GM23338 (cell line): ENCODE measurements around the gene GIMAP1. TPM values are rescaled to one million over a fixed set of nuclear protein-coding genes. Genes with fewer than 3 reads are reported as not detected.

ENCODE experiments used
- ATAC-seq: fragments of 200-7000 bp; cut with Tn5 transposase; 3 replicates; pipeline ENCODE4 v1.9.1; 2020
- DNase-seq: peaks from one replicate; pipeline ENCODE4 v3.0.0-alpha.2; 2015; ENCODE audit warnings: low spot score
- H2AFZ ChIP-seq: fragments of 200-600 bp; sonication (generic); 2 replicates; pipeline ENCODE4 v1.8.0; 2016; ENCODE audit warnings: antibody characterized with exemption, mild to moderate bottlenecking, moderate library complexity
- H3F3A ChIP-seq: fragments of 200-600 bp; sonication (generic); replicated peaks from 2 replicates; pipeline ENCODE4 v1.8.0; 2017; ENCODE audit warnings: antibody characterized with exemption, mixed run types, low read depth
- H3K27ac ChIP-seq: fragments of 200-600 bp; sonication (generic); 2 replicates; pipeline ENCODE4 v1.6.1; 2016; ENCODE audit warnings: low read depth
- H3K27me3 ChIP-seq: fragments of 200-600 bp; sonication (generic); 2 replicates; pipeline ENCODE4 v1.8.0; 2016; ENCODE audit warnings: mild to moderate bottlenecking, mixed run types, moderate library complexity; ENCODE audit not compliant: insufficient read depth
- H3K36me3 ChIP-seq: fragments of 200-600 bp; sonication (generic); 2 replicates; pipeline ENCODE4 v1.8.0; 2016; ENCODE audit warnings: mild to moderate bottlenecking; ENCODE audit not compliant: insufficient read depth
- H3K4me1 ChIP-seq: fragments of 200-600 bp; sonication (generic); 2 replicates; pipeline ENCODE4 v1.8.0; 2016; ENCODE audit warnings: mild to moderate bottlenecking, moderate library complexity; ENCODE audit not compliant: insufficient read depth
- H3K4me2 ChIP-seq: fragments of 200-600 bp; sonication (generic); 2 replicates; pipeline ENCODE4 v1.7.1; 2017; ENCODE audit warnings: mixed run types
- H3K4me3 ChIP-seq: fragments of 200-600 bp; sonication (generic); 2 replicates; pipeline ENCODE4 v1.6.1; 2016; ENCODE audit warnings: mixed run types
- H3K79me2 ChIP-seq: fragments of 200-600 bp; sonication (generic); replicated peaks from 2 replicates; pipeline ENCODE4 v1.8.0; 2017; ENCODE audit warnings: mild to moderate bottlenecking; ENCODE audit not compliant: insufficient read depth
- H3K9me2 ChIP-seq: fragments of 200-600 bp; sonication (generic); 2 replicates; pipeline ENCODE4 v1.8.0; 2017; ENCODE audit not compliant: insufficient read depth
- H4K20me1 ChIP-seq: fragments of 200-600 bp; sonication (generic); replicated peaks from 2 replicates; pipeline ENCODE4 v1.8.0; 2017; ENCODE audit warnings: mild to moderate bottlenecking; ENCODE audit not compliant: insufficient read depth
- H3K27ac Mint-ChIP-seq: 2 replicates; pipeline ENCODE4 v1.8.0; 2020; ENCODE audit warnings: inconsistent platforms, mild to moderate bottlenecking, moderate library complexity, mixed read lengths
- H3K27me3 Mint-ChIP-seq: 3 replicates; pipeline ENCODE4 v1.8.0; 2022; ENCODE audit warnings: low read depth, mild to moderate bottlenecking, moderate library complexity, mixed read lengths, inconsistent platforms; ENCODE audit not compliant: insufficient read depth, poor library complexity
- H3K36me3 Mint-ChIP-seq: 3 replicates; pipeline ENCODE4 v1.8.0; 2021; ENCODE audit warnings: low read depth, mild to moderate bottlenecking, inconsistent platforms, moderate library complexity, mixed read lengths
- H3K4me1 Mint-ChIP-seq: 3 replicates; pipeline ENCODE4 v1.8.0; 2020; ENCODE audit warnings: mild to moderate bottlenecking, inconsistent platforms, mixed read lengths
- H3K4me3 Mint-ChIP-seq: 3 replicates; pipeline ENCODE4 v1.8.0; 2021; ENCODE audit warnings: moderate library complexity, mild to moderate bottlenecking, inconsistent platforms, mixed read lengths
- H3K9me3 Mint-ChIP-seq: 3 replicates; pipeline ENCODE4 v1.8.0; 2020; ENCODE audit warnings: moderate library complexity, mild to moderate bottlenecking, inconsistent platforms, mixed read lengths
- CREB1 ChIP-seq: fragments of 250-450 bp; sonication (Bioruptor Pico); IDR thresholded peaks from 2 replicates; pipeline ENCODE4 v1.5.0; 2020; ENCODE audit warnings: low read depth, mild to moderate bottlenecking, moderate library complexity
- CTCF ChIP-seq, 2 experiments: fragments of 200-600 bp in 1 of 2; sonication (generic) in 1 of 2; conservative IDR thresholded peaks; 2 replicates each; pipeline versions ENCODE4 v1.5.1 to v1.6.1; 2016 to 2017; ENCODE audit warnings: antibody characterized with exemption in 2 of 2, low read depth in 2 of 2, mild to moderate bottlenecking in 2 of 2, moderate library complexity in 1 of 2
- ETS1 ChIP-seq: IDR thresholded peaks from 2 replicates; pipeline ENCODE4 v1.6.1; 2016; ENCODE audit warnings: antibody characterized with exemption
- EZH2 ChIP-seq: fragments of 200-600 bp; sonication (generic); IDR thresholded peaks from one replicate; pipeline ENCODE4 v1.8.0; 2017; ENCODE audit warnings: antibody characterized with exemption, mild to moderate bottlenecking, low read depth; ENCODE audit not compliant: unreplicated experiment
- EZH2phosphoT487 ChIP-seq: fragments of 200-600 bp; sonication (generic); IDR thresholded peaks from one replicate; pipeline ENCODE4 v1.8.1; 2018; ENCODE audit warnings: antibody characterized with exemption; ENCODE audit not compliant: unreplicated experiment
- JUNB ChIP-seq: IDR thresholded peaks from one replicate; pipeline ENCODE4 v1.6.1; 2016; ENCODE audit warnings: antibody characterized with exemption; ENCODE audit not compliant: unreplicated experiment
- POLR2AphosphoS5 ChIP-seq: IDR thresholded peaks from 2 replicates; pipeline ENCODE4 v1.6.1; 2016; ENCODE audit warnings: antibody characterized with exemption, low read depth
- REST ChIP-seq: IDR thresholded peaks from one replicate; pipeline ENCODE4 v1.6.1; 2018; ENCODE audit warnings: antibody characterized with exemption; ENCODE audit not compliant: unreplicated experiment
- ZNF114 ChIP-seq: fragments of 250-450 bp; sonication (Bioruptor Pico); IDR thresholded peaks from 2 replicates; pipeline ENCODE4 v1.5.0; 2020; ENCODE audit warnings: mild to moderate bottlenecking, moderate library complexity
- polyA plus RNA-seq: library from polyadenylated mRNA; unstranded; fragments of >200 nt; fragmentation: Nextera tagmentation; extraction: Ambion mirVana; gene quantifications from 2 replicates; pipeline ENCODE4 v1.2.1, GENCODE V29; 2016
- total RNA-seq: library from RNA; depleted of rRNA; stranded (reverse); fragments of >200 nt; shearing (Covaris generic); gene quantifications from 2 replicates; pipeline ENCODE4 v1.2.3, GENCODE V29; 2014
- TF ChIP-seq, protein P1 (sequence below): fragments of 250-450 bp; sonication (Bioruptor Pico); IDR thresholded peaks from 2 replicates; pipeline ENCODE4 v1.5.0; 2020; ENCODE audit warnings: mild to moderate bottlenecking, moderate library complexity

Gene GIMAP1
- total and polyA plus RNA-seq, 2 experiments from 2014 or later = not detected

- Histone ChIP-seq H3K4me1 (no peaks in the 10 kb centered on the region), H3K27me3 (peaks cover 99% of the 10 kb centered on the region), H3K79me2 (no peaks in the 10 kb centered on the region), H3K27ac (no peak overlapping the region), H3K4me2 (no peak overlapping the region), H3K36me3 (no peaks in the 10 kb centered on the region), H3F3A (no peaks in the 10 kb centered on the region), H2AFZ (no peak overlapping the region), H4K20me1 (peaks cover 29% of the 10 kb centered on the region), H3K4me3 (no peak overlapping the region), H3K9me2 (no peaks in the 10 kb centered on the region)
- H3K4me3 Mint-ChIP-seq = no peak overlapping the region
- H3K4me1 Mint-ChIP-seq = peaks cover 8% of the 10 kb centered on the region; the same call in 1 of the 3 replicates
- H3K27me3 Mint-ChIP-seq = peaks cover 100% of the 10 kb centered on the region
- H3K9me3 Mint-ChIP-seq = peaks cover 12% of the 10 kb centered on the region
- no peaks in the 10 kb centered on the region for H3K36me3 Mint-ChIP-seq
- H3K27ac Mint-ChIP-seq = no peak overlapping the region
- DNase-seq (no peak), ATAC-seq (no peak)
- no peak for TF ChIP-seq EZH2phosphoT487
Measured at GRCh38 chr7:150739033-150739432, 22.6 kb downstream of the GIMAP1 start.

DNA sequence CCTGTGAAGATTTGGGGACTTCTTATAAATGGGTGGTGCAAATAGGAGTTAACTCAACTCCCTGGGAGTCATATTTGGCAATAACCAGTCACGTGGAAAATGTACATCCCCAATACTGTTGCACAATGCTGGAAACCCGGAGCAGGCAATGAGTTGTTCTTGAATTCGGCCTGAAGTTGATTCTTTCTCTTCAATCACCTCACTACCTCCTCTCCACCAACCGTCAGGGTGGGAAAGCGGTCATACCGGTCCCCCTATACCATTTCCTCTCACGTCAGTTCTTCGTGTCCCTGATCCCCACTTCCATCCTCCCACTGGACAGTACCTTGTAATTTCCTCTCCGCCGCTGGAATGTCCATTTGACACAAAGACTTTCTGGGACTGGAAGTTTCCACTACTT, 23.6 kb downstream of the GIMAP1 start:
- no peak for ATAC-seq
- no peak overlapping the region for H3K27ac ChIP-seq
- H3K36me3 ChIP-seq = no peaks in the 10 kb centered on the region
- no peak overlapping the region for H3K4me3 Mint-ChIP-seq
- H3K27me3 Mint-ChIP-seq = peaks cover 100% of the 10 kb centered on the region
- no peaks in the 10 kb centered on the region for H3K79me2 ChIP-seq
- no peak overlapping the region for H2AFZ ChIP-seq
- H3K4me1 Mint-ChIP-seq = peaks cover 8% of the 10 kb centered on the region; the same call in 1 of the 3 replicates
- H4K20me1 ChIP-seq = peaks cover 23% of the 10 kb centered on the region
- H3F3A ChIP-seq = no peaks in the 10 kb centered on the region
- H3K27ac Mint-ChIP-seq = no peak overlapping the region
- peaks cover 99% of the 10 kb centered on the region for H3K27me3 ChIP-seq
- DNase-seq = no peak
- peaks cover 2% of the 10 kb centered on the region for H3K9me3 Mint-ChIP-seq
- no peaks in the 10 kb centered on the region for H3K9me2 ChIP-seq
- no peak overlapping the region for H3K4me3 ChIP-seq
- no peaks in the 10 kb centered on the region for H3K4me1 ChIP-seq
- no peaks in the 10 kb centered on the region for H3K36me3 Mint-ChIP-seq
- H3K4me2 ChIP-seq = no peak overlapping the region
- TF ChIP-seq CREB1 (CRISPR knock-in tag) (no peak), EZH2phosphoT487 (no peak), ETS1 (no peak), EZH2 (no peak), REST (no peak), JUNB (no peak), POLR2AphosphoS5 (no peak), ZNF114 (CRISPR knock-in tag) (no peak), CTCF (conservative IDR thresholded peaks at IDR 0.05; ENCODE audit: low read depth in 2 of 2) (no peak)
- TF ChIP-seq, protein P1, sequence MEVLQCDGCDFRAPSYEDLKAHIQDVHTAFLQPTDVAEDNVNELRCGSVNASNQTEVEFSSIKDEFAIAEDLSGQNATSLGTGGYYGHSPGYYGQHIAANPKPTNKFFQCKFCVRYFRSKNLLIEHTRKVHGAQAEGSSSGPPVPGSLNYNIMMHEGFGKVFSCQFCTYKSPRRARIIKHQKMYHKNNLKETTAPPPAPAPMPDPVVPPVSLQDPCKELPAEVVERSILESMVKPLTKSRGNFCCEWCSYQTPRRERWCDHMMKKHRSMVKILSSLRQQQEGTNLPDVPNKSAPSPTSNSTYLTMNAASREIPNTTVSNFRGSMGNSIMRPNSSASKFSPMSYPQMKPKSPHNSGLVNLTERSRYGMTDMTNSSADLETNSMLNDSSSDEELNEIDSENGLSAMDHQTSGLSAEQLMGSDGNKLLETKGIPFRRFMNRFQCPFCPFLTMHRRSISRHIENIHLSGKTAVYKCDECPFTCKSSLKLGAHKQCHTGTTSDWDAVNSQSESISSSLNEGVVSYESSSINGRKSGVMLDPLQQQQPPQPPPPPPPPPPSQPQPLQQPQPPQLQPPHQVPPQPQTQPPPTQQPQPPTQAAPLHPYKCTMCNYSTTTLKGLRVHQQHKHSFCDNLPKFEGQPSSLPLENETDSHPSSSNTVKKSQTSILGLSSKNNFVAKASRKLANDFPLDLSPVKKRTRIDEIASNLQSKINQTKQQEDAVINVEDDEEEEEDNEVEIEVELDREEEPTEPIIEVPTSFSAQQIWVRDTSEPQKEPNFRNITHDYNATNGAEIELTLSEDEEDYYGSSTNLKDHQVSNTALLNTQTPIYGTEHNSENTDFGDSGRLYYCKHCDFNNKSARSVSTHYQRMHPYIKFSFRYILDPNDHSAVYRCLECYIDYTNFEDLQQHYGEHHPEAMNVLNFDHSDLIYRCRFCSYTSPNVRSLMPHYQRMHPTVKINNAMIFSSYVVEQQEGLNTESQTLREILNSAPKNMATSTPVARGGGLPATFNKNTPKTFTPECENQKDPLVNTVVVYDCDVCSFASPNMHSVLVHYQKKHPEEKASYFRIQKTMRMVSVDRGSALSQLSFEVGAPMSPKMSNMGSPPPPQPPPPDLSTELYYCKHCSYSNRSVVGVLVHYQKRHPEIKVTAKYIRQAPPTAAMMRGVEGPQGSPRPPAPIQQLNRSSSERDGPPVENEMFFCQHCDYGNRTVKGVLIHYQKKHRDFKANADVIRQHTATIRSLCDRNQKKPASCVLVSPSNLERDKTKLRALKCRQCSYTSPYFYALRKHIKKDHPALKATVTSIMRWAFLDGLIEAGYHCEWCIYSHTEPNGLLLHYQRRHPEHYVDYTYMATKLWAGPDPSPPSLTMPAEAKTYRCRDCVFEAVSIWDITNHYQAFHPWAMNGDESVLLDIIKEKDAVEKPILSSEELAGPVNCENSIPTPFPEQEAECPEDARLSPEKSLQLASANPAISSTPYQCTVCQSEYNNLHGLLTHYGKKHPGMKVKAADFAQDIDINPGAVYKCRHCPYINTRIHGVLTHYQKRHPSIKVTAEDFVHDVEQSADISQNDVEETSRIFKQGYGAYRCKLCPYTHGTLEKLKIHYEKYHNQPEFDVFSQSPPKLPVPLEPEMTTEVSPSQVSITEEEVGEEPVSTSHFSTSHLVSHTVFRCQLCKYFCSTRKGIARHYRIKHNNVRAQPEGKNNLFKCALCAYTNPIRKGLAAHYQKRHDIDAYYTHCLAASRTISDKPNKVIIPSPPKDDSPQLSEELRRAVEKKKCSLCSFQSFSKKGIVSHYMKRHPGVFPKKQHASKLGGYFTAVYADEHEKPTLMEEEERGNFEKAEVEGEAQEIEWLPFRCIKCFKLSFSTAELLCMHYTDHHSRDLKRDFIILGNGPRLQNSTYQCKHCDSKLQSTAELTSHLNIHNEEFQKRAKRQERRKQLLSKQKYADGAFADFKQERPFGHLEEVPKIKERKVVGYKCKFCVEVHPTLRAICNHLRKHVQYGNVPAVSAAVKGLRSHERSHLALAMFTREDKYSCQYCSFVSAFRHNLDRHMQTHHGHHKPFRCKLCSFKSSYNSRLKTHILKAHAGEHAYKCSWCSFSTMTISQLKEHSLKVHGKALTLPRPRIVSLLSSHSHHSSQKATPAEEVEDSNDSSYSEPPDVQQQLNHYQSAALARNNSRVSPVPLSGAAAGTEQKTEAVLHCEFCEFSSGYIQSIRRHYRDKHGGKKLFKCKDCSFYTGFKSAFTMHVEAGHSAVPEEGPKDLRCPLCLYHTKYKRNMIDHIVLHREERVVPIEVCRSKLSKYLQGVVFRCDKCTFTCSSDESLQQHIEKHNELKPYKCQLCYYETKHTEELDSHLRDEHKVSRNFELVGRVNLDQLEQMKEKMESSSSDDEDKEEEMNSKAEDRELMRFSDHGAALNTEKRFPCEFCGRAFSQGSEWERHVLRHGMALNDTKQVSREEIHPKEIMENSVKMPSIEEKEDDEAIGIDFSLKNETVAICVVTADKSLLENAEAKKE (CRISPR knock-in tag) = no peak
